Inferior parietal cortex (tissue), 1 donor: ENCODE measurements around the gene IRX6.

Experiments used
- DNase-seq: peaks from one replicate; pipeline ENCODE4 v3.0.0-alpha.2; 2016; ENCODE audit errors: extremely low spot score

Gene IRX6

GRCh38 chr16:55322327-55322726 is 1.7 kb upstream of the IRX6 start:
- no peak for DNase-seq

GRCh38 chr16:55324285-55325079 is 479 bp downstream of the IRX6 start:
- no peak for DNase-seq

DNA sequence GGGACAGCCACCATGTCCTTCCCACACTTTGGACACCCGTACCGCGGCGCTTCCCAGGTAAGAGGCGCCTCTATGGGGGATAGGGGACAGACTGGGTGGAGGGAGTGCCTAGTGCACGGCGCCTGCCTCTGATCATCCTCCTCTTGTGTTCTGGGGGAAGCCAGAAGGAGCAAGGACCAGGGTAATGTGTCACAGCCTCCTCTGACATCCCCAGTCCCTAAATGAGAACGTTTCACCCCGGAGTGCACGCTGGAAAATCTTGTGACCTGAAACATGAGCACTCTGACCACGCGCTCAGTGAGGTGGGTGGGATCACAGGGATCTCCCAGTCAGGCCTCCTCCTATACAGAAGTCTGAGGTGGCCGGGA is 1.1 kb downstream of the IRX6 start:
- no peak for DNase-seq

DNA sequence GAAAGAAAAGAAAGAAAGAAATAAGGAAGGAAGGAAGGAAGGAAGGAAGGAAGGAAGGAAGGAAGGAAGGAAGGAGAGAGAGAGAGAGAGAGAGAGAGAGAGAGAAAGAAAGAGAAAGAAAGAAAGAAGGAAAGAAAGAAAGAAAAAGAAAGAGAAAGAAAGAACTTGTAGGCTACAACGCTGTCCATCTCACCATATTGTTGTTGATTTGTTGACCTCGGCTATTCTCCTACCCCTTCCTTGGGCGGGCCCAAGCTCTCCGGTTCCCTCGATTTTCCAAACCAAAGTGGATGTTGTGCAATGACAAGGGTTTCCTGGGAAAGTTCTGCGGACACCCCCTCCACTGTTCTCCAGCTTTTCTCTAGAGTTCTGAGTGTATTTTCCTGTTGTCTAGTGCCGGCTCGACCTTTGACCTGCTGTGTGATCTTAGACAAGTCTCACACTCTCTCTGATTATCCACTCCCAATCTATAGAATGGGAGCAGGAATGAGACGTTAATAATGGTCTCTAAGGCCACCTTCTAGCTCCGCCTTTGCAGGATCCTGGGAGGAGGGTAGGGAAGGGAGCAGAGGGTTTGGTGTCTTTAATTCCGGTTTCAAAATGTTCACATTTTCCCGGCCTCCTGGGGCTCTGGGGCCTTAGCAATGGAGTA is 1.6 kb downstream of the IRX6 start:
- DNase-seq: no peak

GRCh38 chr16:55326261-55327092 is 2.5 kb downstream of the IRX6 start:
- no peak for DNase-seq

GRCh38 chr16:55328611-55329569 is 4.9 kb downstream of the IRX6 start:
- no peak for DNase-seq

GRCh38 chr16:55329791-55330428 is 5.9 kb downstream of the IRX6 start:
- no peak for DNase-seq

DNA sequence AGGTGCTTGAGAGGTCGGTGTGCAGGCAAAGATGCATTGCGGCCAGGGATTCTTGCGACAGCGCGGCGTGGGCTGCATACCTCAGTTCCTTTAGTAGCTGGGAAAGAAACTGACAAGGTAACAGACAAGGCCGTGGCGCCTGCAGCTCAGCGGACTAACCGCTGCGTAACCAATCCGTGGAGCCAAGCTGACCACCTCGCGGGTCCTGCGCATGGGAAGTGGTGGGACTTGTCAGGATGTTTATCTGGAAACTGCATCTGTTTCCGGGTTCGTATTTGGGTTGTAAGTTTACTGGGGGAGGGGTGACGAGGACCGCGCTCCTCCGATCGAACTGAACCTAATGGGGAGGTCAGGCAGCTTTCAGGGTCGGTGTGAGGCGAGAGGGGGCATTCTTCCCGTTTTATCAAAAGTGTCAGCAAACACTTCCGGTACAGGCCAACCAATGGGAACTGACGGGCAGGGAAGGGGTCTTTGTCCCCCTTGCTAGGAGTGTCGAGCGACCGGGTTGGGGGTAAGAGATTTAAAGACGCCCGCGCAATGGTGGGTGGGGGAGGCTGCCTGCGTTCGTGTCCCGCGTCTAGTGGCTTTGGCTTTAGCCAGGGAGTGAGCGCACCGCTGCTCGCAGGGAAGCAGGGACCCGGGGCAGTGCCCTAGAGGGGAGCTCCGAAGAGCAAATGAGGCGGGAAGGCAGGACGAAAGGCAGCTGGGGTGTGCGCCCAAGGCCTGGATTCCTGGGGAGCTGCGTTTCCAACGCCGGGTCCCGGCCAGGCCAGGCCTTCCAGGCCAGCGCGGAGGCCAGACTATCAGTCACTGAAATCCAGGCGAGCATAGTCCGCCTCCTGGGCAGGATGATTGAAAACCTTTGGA is 7.0 kb downstream of the IRX6 start:
- DNase-seq: no peak

DNA sequence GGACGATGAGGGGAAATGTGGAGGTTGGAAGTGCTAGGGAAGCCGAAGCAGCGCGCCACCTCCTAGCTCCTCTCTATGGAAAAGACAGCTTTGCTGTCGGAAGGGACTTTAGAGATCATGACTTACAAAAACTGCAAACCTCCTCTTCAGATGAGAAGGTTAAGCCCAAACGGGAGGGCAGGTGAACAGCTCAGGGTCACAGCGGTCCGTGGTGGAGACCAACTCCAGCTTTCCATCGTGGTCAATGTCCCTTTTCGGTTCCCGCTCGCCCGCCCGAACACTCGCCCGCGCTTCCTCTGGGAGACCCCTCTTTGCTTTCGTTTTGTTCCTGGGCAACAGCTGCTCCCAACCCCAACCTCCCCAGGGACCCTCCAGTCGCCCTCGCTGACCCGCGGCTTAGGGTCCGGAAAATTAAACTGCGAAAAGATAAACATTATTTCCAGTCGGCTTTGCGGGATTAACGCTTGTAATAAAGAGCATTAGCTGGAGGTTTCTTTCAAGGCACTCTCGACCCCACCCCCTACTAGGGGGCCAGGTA is 7.7 kb downstream of the IRX6 start:
- DNase-seq: no peak

DNA sequence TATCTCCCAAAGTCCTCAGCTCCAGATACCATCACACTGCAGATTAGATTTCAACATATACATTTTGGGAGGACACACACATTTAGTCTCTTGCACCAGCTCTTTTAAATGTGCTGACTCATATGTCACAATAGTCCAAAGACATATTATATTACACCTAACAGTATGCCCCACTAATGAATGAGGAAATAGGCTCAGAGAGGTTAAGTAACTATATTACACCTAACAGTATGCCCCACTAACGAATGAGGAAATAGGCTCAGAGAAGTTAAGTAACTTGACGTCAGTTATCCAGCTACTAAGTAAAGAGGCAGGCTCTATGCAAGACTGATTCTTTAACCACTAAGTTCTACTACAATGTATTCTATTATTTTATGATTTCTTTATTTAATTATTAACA is 9.7 kb downstream of the IRX6 start:
- DNase-seq: no peak

- DNase-seq: no peak
Observed at GRCh38 chr16:55338646-55339045, 14.6 kb downstream of the IRX6 start.

GRCh38 chr16:55340445-55340844 is 16.4 kb downstream of the IRX6 start:
- no peak for DNase-seq

GRCh38 chr16:55341681-55342080 is 17.7 kb downstream of the IRX6 start:
- DNase-seq: no peak

DNA sequence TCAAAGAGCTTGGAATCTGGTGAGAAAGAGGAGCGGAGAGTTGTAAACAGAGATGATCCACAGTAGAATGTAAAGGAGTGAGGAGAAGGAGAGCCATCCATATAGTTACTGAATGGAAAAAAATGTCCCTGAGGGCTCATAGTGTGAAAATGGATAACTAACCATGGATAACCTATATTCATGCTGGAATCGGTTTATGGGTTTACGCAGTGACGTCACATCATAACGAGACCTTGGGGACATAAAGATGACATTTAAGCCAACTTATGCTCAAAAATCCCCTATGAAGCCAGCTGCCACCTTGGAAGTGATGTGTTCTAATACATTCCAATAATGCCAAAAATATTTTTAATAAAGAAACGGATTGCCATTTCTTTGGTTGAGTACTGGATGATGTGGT is 22.5 kb downstream of the IRX6 start:
- DNase-seq: no peak

DNA sequence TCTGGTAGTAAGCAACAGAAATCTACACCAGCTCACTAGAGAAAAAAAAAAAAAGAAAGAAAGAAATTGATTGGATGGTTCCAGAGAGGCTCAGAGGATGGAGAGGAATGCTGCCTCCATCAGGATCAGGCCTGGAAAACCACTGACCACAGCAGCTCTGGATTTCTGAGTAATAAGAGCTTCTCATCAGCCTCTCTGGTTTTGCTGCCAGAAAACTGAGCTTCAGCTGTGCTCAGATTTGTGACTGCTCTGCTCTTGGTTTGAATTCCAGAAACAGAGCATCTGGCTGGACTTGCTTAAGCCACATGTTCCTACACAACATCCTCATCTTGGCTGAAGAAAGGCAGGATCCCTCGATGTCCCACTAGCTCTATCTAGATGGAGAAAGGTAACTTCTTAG is 25.9 kb downstream of the IRX6 start:
- DNase-seq: no peak

GRCh38 chr16:55350984-55351383 is 27.0 kb downstream of the IRX6 start:
- DNase-seq: no peak

DNA sequence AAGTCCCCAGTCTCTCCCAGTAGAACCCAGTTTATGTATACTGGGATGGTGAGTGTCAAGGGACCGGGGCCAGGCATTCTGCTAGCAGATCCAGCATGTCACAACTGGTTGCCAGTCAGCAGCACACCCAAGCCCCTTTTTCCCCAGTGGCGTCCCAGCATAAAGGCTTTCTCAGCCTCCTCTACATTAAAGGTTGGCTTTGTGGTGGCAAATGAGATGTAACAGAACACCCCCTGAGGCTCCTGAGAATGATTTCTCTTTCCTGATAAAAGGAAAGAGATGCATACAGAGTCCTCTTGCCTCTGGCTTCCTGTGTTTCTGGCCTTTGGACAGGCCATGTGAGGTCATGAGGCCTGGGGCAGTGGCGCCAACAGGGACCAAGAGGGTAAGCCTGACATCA is 27.9 kb downstream of the IRX6 start:
- DNase-seq: no peak

DNA sequence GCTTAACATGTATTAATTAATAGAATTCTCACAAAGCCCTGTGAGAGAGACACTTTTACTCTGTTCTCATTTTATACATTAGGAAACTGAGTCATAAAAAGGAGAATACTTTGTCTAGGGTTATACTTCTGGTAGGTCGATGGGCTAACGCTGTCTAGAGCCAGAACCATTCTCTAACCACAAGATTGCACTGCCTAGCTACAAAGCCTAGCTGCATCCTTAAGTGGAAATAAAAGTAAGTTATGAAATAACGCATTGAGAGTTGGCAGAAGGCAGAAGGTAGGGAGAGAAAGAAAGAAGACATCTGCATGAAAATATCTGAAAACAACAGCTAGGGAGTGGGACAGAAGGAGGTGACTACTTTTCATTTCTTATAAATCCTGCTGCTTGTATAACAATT is 33.2 kb downstream of the IRX6 start:
- no peak for DNase-seq

GRCh38 chr16:55359946-55360345 is 35.9 kb downstream of the IRX6 start:
- no peak for DNase-seq

DNA sequence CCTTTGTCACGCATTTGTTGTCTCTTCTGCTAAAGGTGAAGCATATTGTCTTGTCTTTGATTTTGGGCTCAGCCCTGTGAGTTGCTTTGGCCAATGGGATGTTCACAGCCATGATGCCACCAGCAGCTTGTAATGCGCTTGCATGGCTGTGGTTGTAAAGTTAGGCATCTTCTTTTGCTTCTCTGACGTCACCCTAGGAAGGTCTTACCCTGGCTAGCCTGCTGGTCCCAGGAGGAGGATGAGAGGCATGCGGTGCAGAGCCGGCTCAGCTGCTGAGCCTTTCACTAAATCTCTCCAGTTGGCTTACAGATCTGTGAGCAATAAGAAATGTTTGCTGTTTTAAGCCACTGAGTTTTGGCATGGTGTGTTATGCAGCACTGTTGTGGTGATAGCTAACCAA is 40.8 kb downstream of the IRX6 start:
- DNase-seq: no peak
